Neural cell (in vitro differentiated cells): ENCODE measurements around the gene HUNK. TPM values are rescaled to one million over a fixed set of nuclear protein-coding genes. Genes with fewer than 3 reads are reported as not detected.

Experiments used
- H2AFZ ChIP-seq: fragments of 200-600, 300-800 bp; sonication (generic), shearing (Covaris generic); 2 replicates; pipeline ENCODE4 v1.6.0; 2014; ENCODE audit warnings: low read depth, mild to moderate bottlenecking, antibody characterized with exemption, low read length, moderate library complexity
- H3F3A ChIP-seq: fragments of 200-600 bp; shearing (Covaris generic); 2 replicates; pipeline ENCODE4 v1.6.1; 2016; ENCODE audit warnings: mild to moderate bottlenecking, moderate library complexity, mixed read lengths, antibody characterized with exemption, low read length; ENCODE audit not compliant: insufficient read depth, poor library complexity, severe bottlenecking
- H3K27ac ChIP-seq: fragments of 200-600, 300-800 bp; sonication (generic), shearing (Covaris generic); 2 replicates; pipeline ENCODE4 v1.5.1; 2014; ENCODE audit warnings: mild to moderate bottlenecking, low read length, moderate library complexity
- H3K27me3 ChIP-seq: fragments of 300-800, 200-600 bp; sonication (generic), shearing (Covaris generic); 2 replicates; pipeline ENCODE4 v1.6.0; 2014; ENCODE audit warnings: mild to moderate bottlenecking, low read depth, low read length, moderate library complexity; ENCODE audit not compliant: insufficient read depth
- H3K36me3 ChIP-seq: fragments of 300-800, 200-600 bp; sonication (generic), shearing (Covaris generic); 2 replicates; pipeline ENCODE4 v1.5.1; 2014; ENCODE audit warnings: mild to moderate bottlenecking, antibody characterized with exemption, low read length, moderate library complexity; ENCODE audit not compliant: insufficient read depth
- H3K4me2 ChIP-seq: fragments of 300-800, 200-600 bp; sonication (generic), shearing (Covaris generic); 2 replicates; pipeline ENCODE4 v1.6.0; 2014; ENCODE audit warnings: mild to moderate bottlenecking, low read length
- H3K4me3 ChIP-seq: fragments of 300-800, 200-600 bp; sonication (generic), shearing (Covaris generic); 2 replicates; pipeline ENCODE4 v1.5.1; 2014; ENCODE audit warnings: mild to moderate bottlenecking, low read length, moderate library complexity
- H3K79me2 ChIP-seq: fragments of 200-600 bp; shearing (Covaris generic); replicated peaks from 2 replicates; pipeline ENCODE4 v1.6.0; 2014; ENCODE audit warnings: mild to moderate bottlenecking, low read length, moderate library complexity; ENCODE audit not compliant: insufficient read depth
- H3K9ac ChIP-seq: fragments of 300-800, 200-600 bp; sonication (generic), shearing (Covaris generic); 2 replicates; pipeline ENCODE4 v1.6.1; 2016; ENCODE audit warnings: mild to moderate bottlenecking, low read length, mixed read lengths
- H3K9me2 ChIP-seq: fragments of 200-600 bp; shearing (Covaris generic); 2 replicates; pipeline ENCODE4 v1.6.1; 2016; ENCODE audit warnings: mild to moderate bottlenecking, low read length, mixed read lengths; ENCODE audit not compliant: insufficient read depth
- H3K9me3 ChIP-seq: fragments of 200-600, 300-800 bp; sonication (generic), shearing (Covaris generic); 2 replicates; pipeline ENCODE4 v1.6.1; 2016; ENCODE audit warnings: mild to moderate bottlenecking, mixed run types, low read length, moderate library complexity, mixed read lengths
- H4K20me1 ChIP-seq: fragments of 200-600 bp; shearing (Covaris generic); 2 replicates; pipeline ENCODE4 v1.6.1; 2016; ENCODE audit warnings: mild to moderate bottlenecking, mixed run types; ENCODE audit not compliant: insufficient read depth
- CTCF ChIP-seq: fragments of 450-650 bp; IDR thresholded peaks from 2 replicates; pipeline ENCODE4 v1.5.1; 2014; ENCODE audit warnings: antibody characterized with exemption, mild to moderate bottlenecking, moderate library complexity; ENCODE audit not compliant: poor library complexity, severe bottlenecking
- EP300 ChIP-seq: fragments of 450-650 bp; conservative IDR thresholded peaks from 2 replicates; pipeline ENCODE4 v1.6.1; 2014; ENCODE audit warnings: antibody characterized with exemption, mild to moderate bottlenecking, moderate library complexity; ENCODE audit not compliant: poor library complexity, severe bottlenecking
- EZH2 ChIP-seq: fragments of 200-600, 300-800 bp; shearing (Covaris generic), sonication (generic); IDR thresholded peaks from 2 replicates; pipeline ENCODE4 v1.6.1; 2014; ENCODE audit warnings: antibody characterized with exemption, low read length, borderline replicate concordance, mild to moderate bottlenecking; ENCODE audit not compliant: insufficient read depth, poor library complexity, severe bottlenecking
- MXI1 ChIP-seq: fragments of 450-650 bp; conservative IDR thresholded peaks from 2 replicates; pipeline ENCODE4 v1.6.1; 2014; ENCODE audit warnings: antibody characterized with exemption, mild to moderate bottlenecking; ENCODE audit not compliant: poor library complexity, severe bottlenecking
- POLR2AphosphoS5 ChIP-seq: IDR thresholded peaks from 2 replicates; pipeline ENCODE4 v1.6.1; 2012
- RAD21 ChIP-seq: fragments of 450-650 bp; conservative IDR thresholded peaks from 2 replicates; pipeline ENCODE4 v1.6.1; 2014; ENCODE audit warnings: antibody characterized with exemption, mild to moderate bottlenecking, moderate library complexity
- REST ChIP-seq: IDR thresholded peaks from 2 replicates; pipeline ENCODE4 v1.6.1; 2012; ENCODE audit warnings: borderline replicate concordance
- SMC3 ChIP-seq: fragments of 450-650 bp; conservative IDR thresholded peaks from 2 replicates; pipeline ENCODE4 v1.6.1; 2014; ENCODE audit warnings: antibody characterized with exemption, mild to moderate bottlenecking, moderate library complexity; ENCODE audit not compliant: poor library complexity
- TAF1 ChIP-seq: IDR thresholded peaks from 2 replicates; pipeline ENCODE4 v1.6.1; 2012; ENCODE audit warnings: low read depth
- polyA plus RNA-seq: library from polyadenylated mRNA; depleted of rRNA; stranded (reverse); fragments of >200 nt; gene quantifications from 2 replicates; pipeline ENCODE4 v1.2.3, GENCODE V29; 2014

HUNK gene
- polyA plus RNA-seq, 1 donor from 2014 or later, result 9.3 TPM

GRCh38 chr21:31943561-31943960, 70.7 kb downstream of the HUNK start:
- Histone ChIP-seq H3F3A (no peaks in the 10 kb centered on the region), H3K4me2 (no peak overlapping the region), H3K4me3 (no peak overlapping the region), H3K27me3 (no peaks in the 10 kb centered on the region), H2AFZ (no peak overlapping the region), H4K20me1 (no peaks in the 10 kb centered on the region), H3K79me2 (no peaks in the 10 kb centered on the region), H3K36me3 (peaks cover 4% of the 10 kb centered on the region), H3K27ac (no peak overlapping the region), H3K9ac (no peak overlapping the region), H3K9me2 (no peaks in the 10 kb centered on the region), H3K9me3 (no peaks in the 10 kb centered on the region)
- no peak for TF ChIP-seq SMC3

GRCh38 chr21:31945141-31945540, 72.3 kb downstream of the HUNK start:
- Histone ChIP-seq H3K27ac (no peak overlapping the region), H3K27me3 (no peaks in the 10 kb centered on the region), H2AFZ (no peak overlapping the region), H3F3A (no peaks in the 10 kb centered on the region), H3K36me3 (peaks cover 9% of the 10 kb centered on the region), H4K20me1 (no peaks in the 10 kb centered on the region), H3K9me2 (no peaks in the 10 kb centered on the region), H3K9ac (no peak overlapping the region), H3K4me3 (no peak overlapping the region), H3K9me3 (no peaks in the 10 kb centered on the region), H3K79me2 (no peaks in the 10 kb centered on the region), H3K4me2 (no peak overlapping the region)
- TF ChIP-seq SMC3 (no peak), EZH2 (no peak), EP300 (no peak), TAF1 (no peak), CTCF (no peak), MXI1 (no peak), REST (no peak), RAD21 (no peak), POLR2AphosphoS5 (no peak)

- Histone ChIP-seq H3K27me3 (no peaks in the 10 kb centered on the region), H3K36me3 (peaks cover 9% of the 10 kb centered on the region), H3K4me2 (no peak overlapping the region), H3K9ac (no peak overlapping the region), H3K27ac (no peak overlapping the region), H3K79me2 (no peaks in the 10 kb centered on the region), H3F3A (no peaks in the 10 kb centered on the region), H3K9me2 (no peaks in the 10 kb centered on the region), H4K20me1 (no peaks in the 10 kb centered on the region), H3K9me3 (no peaks in the 10 kb centered on the region), H2AFZ (no peak overlapping the region), H3K4me3 (no peak overlapping the region)
- TF ChIP-seq POLR2AphosphoS5 (no peak), EZH2 (no peak), MXI1 (no peak), CTCF (no peak), EP300 (no peak), TAF1 (no peak), REST (no peak)
Observed at GRCh38 chr21:31945546-31945945, 72.7 kb downstream of the HUNK start.
